LNCAP (cell line): Measurements from ENCODE around the gene LHFPL2.

Source experiments
- CTCF ChIP-seq: fragments of 450-650 bp; IDR thresholded peaks from 2 replicates; pipeline ENCODE4 v1.5.1; 2017; ENCODE audit warnings: mild to moderate bottlenecking

LHFPL2 gene

GRCh38 chr5:78610163-78610583, 38.4 kb downstream of the LHFPL2 start:
- TF ChIP-seq CTCF = no peak

- TF ChIP-seq CTCF = no peak
Measured at GRCh38 chr5:78607864-78608263, 40.7 kb downstream of the LHFPL2 start.

- no peak for TF ChIP-seq CTCF
Measured at GRCh38 chr5:78606241-78606640, 42.3 kb downstream of the LHFPL2 start.

GRCh38 chr5:78605611-78606010, 43.0 kb downstream of the LHFPL2 start:
- TF ChIP-seq CTCF = no peak

GRCh38 chr5:78604689-78605285, 43.8 kb downstream of the LHFPL2 start:
- TF ChIP-seq CTCF = no peak

GRCh38 chr5:78603636-78604175, 44.9 kb downstream of the LHFPL2 start:
- no peak for TF ChIP-seq CTCF

- TF ChIP-seq CTCF = no peak
Measured at GRCh38 chr5:78602400-78602799, 46.2 kb downstream of the LHFPL2 start.
